Nephron (organoid): ENCODE data around the gene TOM1L2.

Experiments used
- H3K27ac Mint-ChIP-seq, 3 experiments: 2 replicates each; pipeline ENCODE4 v1.8.0; 2020; ENCODE audit warnings: mixed read lengths in 3 of 3, mild to moderate bottlenecking in 2 of 3, moderate library complexity in 1 of 3
- H3K27me3 Mint-ChIP-seq: 2 replicates; pipeline ENCODE4 v1.8.0; 2021; ENCODE audit warnings: low read depth, mild to moderate bottlenecking, moderate library complexity, mixed read lengths
- H3K36me3 Mint-ChIP-seq: 2 replicates; pipeline ENCODE4 v1.8.0; 2020; ENCODE audit warnings: low read depth, mixed read lengths
- H3K4me1 Mint-ChIP-seq: 2 replicates; pipeline ENCODE4 v1.8.0; 2020; ENCODE audit warnings: mixed read lengths
- H3K4me3 Mint-ChIP-seq, 3 experiments: 2 replicates each; pipeline ENCODE4 v1.8.0; 2020; ENCODE audit warnings: mild to moderate bottlenecking in 3 of 3, mixed read lengths in 3 of 3, moderate library complexity in 2 of 3
- H3K9me3 Mint-ChIP-seq: 2 replicates; pipeline ENCODE4 v1.8.0; 2020; ENCODE audit warnings: mixed read lengths
- TF ChIP-seq, protein P1 (sequence below), 3 experiments: fragments of 200-600 bp; sonication (generic); IDR thresholded peaks; one replicate each; pipeline ENCODE4 v1.5.0; 2021; ENCODE audit warnings: antibody characterized with exemption in 3 of 3; ENCODE audit not compliant: unreplicated experiment in 3 of 3

The TOM1L2 gene

DNA sequence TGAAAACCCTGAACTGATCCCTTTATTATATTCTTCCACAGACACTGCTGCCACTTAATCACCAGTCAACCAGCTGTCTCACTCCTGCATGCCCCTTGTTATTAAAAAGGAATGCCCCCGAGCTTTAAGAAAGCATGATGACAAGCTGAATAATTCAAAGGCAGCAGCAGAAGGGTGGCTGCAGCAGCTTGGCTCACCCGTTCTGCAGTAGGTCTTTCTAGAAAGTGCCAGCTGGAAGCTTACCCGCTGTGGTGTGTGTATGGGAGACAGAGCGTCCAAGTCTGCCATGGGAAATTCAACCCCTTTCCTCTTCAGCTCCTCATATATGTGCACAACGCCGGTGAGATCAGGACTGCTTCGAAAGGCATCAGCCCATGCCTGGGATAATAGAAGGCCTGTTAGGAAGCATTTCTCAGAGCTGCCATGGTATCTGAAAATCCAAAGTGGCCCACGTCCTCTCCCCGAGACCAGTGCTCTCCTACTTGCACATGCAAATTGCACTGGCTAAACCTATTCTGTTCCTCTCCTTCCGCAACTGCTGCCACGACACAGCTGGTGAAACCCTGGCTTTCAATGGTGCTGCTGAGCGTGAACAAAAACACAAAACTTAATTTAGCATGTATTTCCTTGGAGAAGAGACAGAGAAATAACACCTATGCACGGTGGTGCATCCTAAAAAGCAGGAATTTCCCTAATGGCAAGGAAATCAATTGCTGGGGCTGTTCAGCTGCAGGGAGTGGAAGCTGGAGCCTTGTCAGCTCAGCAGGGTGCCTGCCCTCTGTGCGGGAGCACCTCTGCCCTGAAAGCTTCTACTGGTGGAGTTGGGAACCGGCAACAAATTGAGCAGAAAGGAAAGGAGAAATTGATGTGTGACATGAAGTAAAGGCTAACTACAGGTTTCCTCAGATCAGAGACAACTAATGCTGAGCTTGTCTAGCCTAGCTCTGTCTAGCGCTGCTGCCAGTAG, 87.5 kb downstream of the TOM1L2 start:
- TF ChIP-seq, protein P1, sequence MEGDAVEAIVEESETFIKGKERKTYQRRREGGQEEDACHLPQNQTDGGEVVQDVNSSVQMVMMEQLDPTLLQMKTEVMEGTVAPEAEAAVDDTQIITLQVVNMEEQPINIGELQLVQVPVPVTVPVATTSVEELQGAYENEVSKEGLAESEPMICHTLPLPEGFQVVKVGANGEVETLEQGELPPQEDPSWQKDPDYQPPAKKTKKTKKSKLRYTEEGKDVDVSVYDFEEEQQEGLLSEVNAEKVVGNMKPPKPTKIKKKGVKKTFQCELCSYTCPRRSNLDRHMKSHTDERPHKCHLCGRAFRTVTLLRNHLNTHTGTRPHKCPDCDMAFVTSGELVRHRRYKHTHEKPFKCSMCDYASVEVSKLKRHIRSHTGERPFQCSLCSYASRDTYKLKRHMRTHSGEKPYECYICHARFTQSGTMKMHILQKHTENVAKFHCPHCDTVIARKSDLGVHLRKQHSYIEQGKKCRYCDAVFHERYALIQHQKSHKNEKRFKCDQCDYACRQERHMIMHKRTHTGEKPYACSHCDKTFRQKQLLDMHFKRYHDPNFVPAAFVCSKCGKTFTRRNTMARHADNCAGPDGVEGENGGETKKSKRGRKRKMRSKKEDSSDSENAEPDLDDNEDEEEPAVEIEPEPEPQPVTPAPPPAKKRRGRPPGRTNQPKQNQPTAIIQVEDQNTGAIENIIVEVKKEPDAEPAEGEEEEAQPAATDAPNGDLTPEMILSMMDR (IDR thresholded peaks at IDR 0.05; ENCODE audit: unreplicated experiment in 3 of 3) = no peak
- Mint-ChIP-seq H3K4me1 (peaks cover 59% of the 10 kb centered on the region), H3K36me3 (peaks cover 33% of the 10 kb centered on the region), H3K27me3 (no peaks in the 10 kb centered on the region), H3K4me3 (no peak overlapping the region), H3K9me3 (no peaks in the 10 kb centered on the region), H3K27ac (peak overlapping the region; percentile 22 to 74 (median 38))

DNA sequence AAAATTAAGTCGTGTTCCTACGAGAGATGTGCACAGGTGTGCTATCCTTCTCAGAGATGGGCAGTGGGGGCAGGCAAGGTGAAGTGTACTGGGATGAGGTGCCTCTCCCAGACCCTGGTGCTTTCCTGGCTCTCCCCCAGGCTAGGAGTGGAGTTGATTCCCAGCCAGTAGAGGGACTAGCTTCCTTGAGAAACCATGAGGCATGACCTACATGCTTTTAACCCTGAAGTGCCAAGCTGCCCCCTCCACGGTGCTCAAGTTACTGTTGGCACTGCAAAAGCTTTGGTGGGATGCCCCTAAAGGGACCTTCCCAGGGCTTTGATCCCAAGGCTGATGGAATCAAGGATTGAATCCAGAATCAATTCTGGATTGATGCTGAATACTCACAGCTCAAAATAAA, 88.4 kb downstream of the TOM1L2 start:
- TF ChIP-seq, protein P1 (IDR thresholded peaks at IDR 0.05; ENCODE audit: unreplicated experiment in 3 of 3) = no peak
- peaks cover 36% of the 10 kb centered on the region for H3K36me3 Mint-ChIP-seq
- peaks cover 63% of the 10 kb centered on the region for H3K4me1 Mint-ChIP-seq
- no peak overlapping the region for H3K4me3 Mint-ChIP-seq
- peaks cover 3% of the 10 kb centered on the region for H3K27me3 Mint-ChIP-seq
- H3K9me3 Mint-ChIP-seq = no peaks in the 10 kb centered on the region
- H3K27ac Mint-ChIP-seq = no peak overlapping the region

DNA sequence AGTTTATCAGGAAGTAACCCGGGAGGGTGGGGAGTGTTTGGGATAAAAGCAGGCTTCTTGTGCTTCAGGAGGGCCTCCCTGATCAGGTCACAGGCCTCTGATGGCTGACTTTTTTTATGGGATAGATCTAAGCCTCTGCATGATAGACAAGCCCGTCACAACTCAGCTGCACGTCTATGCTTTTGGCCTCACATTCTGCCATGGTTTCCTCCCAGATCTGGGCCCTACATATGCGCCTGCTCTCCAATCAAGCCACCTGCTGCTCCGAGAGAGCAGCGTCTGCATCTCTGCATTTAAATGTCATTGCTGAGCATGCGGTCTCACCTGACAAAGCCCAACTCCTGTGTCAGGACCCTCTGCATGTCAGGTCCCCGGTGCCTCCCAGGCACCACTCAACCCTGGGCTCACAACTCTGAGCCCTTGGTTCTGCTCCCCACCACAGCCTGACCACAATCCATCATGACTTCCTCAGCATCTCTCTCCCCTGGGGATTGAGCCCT, 90.1 kb downstream of the TOM1L2 start:
- H3K4me3 Mint-ChIP-seq = no peak overlapping the region
- no peaks in the 10 kb centered on the region for H3K9me3 Mint-ChIP-seq
- H3K4me1 Mint-ChIP-seq = peaks cover 74% of the 10 kb centered on the region
- peaks cover 44% of the 10 kb centered on the region for H3K36me3 Mint-ChIP-seq
- peaks cover 3% of the 10 kb centered on the region for H3K27me3 Mint-ChIP-seq
- peak overlapping the region in 2 of 3 experiments; percentile 37 to 56 for H3K27ac Mint-ChIP-seq
- TF ChIP-seq, protein P1 (IDR thresholded peaks at IDR 0.05; ENCODE audit: unreplicated experiment in 3 of 3) = no peak

DNA sequence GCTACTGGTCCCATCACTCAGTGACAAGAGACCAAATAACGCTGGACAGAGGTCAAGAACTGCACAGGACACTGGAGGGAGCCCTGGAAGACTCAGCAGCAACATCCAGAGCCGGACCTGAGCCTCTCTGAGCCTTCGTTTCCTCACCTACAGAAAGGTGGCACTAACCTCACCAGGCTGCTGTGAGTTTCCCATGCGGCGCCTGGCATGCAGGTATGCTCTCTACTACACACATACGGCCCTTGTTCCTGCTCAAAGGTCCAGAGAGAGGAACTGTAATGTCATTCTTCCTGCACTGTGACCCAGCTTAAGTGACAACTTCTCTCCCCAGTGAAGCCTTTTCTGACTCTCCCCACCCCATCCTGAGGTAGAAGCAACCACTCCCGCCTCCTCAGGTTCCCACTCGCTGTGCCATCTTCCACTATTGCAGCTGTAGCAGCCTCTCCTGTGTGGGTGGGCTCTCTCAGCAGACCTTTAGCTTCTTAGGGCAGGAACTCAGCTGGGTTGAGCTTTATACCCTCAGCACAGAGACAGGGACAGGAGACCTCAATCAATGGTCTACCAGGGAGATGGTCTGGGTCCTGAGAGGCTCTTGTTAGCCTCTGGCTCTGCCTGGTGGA, 91.5 kb downstream of the TOM1L2 start:
- peaks cover 3% of the 10 kb centered on the region for H3K27me3 Mint-ChIP-seq
- H3K4me1 Mint-ChIP-seq = peaks cover 74% of the 10 kb centered on the region
- TF ChIP-seq, protein P1 (IDR thresholded peaks at IDR 0.05; ENCODE audit: unreplicated experiment in 3 of 3) = no peak
- H3K9me3 Mint-ChIP-seq = no peaks in the 10 kb centered on the region
- H3K27ac Mint-ChIP-seq = peak overlapping the region; percentile 49 to 74 (median 61)
- H3K4me3 Mint-ChIP-seq = no peak overlapping the region
- peaks cover 51% of the 10 kb centered on the region for H3K36me3 Mint-ChIP-seq

DNA sequence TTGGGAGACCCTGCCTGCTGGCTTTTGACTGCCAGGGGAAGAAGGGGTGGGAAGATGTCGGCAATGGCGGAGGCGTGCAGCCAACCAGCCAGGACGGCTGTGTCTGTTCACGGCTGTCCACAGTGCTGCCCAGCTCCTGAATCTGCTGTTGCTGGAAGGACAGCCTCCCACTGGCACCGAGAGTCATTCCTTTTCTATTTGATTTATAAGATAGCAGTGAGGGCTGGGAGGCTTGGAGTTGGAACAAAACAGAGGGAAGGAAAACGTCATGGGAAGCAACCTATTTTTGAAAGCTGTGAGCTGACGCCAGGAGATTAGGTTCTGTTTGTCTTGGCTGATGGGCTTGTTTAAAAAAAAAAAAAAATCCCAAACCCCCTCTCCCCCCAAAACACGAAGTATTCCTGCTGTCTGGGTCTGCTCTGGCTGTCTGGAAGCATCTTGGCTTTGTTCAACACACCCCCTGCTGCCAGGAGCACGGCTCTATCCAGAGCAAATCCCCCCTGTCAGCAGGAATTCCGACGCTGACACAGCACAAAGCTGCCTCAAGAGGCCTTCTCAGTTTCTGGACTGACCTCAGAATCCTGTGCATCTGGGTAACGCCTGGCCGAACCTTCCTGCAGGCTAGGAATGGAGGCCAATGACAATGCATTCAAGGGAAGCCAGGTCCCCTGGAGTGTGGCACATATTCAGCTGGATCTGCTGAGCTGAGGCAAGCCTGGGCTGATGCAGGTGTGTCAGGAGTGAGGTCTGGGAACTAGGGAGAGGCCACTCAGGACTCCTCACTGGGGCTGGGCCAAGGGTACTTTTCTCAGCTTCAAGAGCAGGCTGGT, 94.5 kb downstream of the TOM1L2 start:
- H3K4me3 Mint-ChIP-seq = peak overlapping the region; percentile 43 to 48 (median 46)
- H3K9me3 Mint-ChIP-seq = no peaks in the 10 kb centered on the region
- H3K27me3 Mint-ChIP-seq = peaks cover 3% of the 10 kb centered on the region
- TF ChIP-seq, protein P1 (IDR thresholded peaks at IDR 0.05; ENCODE audit: unreplicated experiment in 3 of 3) = peak in 2 of 3 experiments; percentile 19 to 20
- H3K4me1 Mint-ChIP-seq = peaks cover 71% of the 10 kb centered on the region
- H3K36me3 Mint-ChIP-seq = peaks cover 48% of the 10 kb centered on the region
- peak overlapping the region; percentile 96 to 99 (median 97) for H3K27ac Mint-ChIP-seq
